GM23338 (cell line): ENCODE measurements around the gene TEKT3. TPM values are rescaled to one million over a fixed set of nuclear protein-coding genes. Genes with fewer than 3 reads are reported as not detected.

Experiments
- ATAC-seq: fragments of 200-7000 bp; cut with Tn5 transposase; 3 replicates; pipeline ENCODE4 v1.9.1; 2020
- DNase-seq: peaks from one replicate; pipeline ENCODE4 v3.0.0-alpha.2; 2015; ENCODE audit warnings: low spot score
- H2AFZ ChIP-seq: fragments of 200-600 bp; sonication (generic); 2 replicates; pipeline ENCODE4 v1.8.0; 2016; ENCODE audit warnings: antibody characterized with exemption, mild to moderate bottlenecking, moderate library complexity
- H3F3A ChIP-seq: fragments of 200-600 bp; sonication (generic); replicated peaks from 2 replicates; pipeline ENCODE4 v1.8.0; 2017; ENCODE audit warnings: antibody characterized with exemption, mixed run types, low read depth
- H3K27ac ChIP-seq: fragments of 200-600 bp; sonication (generic); 2 replicates; pipeline ENCODE4 v1.6.1; 2016; ENCODE audit warnings: low read depth
- H3K27me3 ChIP-seq: fragments of 200-600 bp; sonication (generic); 2 replicates; pipeline ENCODE4 v1.8.0; 2016; ENCODE audit warnings: mild to moderate bottlenecking, mixed run types, moderate library complexity; ENCODE audit not compliant: insufficient read depth
- H3K36me3 ChIP-seq: fragments of 200-600 bp; sonication (generic); 2 replicates; pipeline ENCODE4 v1.8.0; 2016; ENCODE audit warnings: mild to moderate bottlenecking; ENCODE audit not compliant: insufficient read depth
- H3K4me1 ChIP-seq: fragments of 200-600 bp; sonication (generic); 2 replicates; pipeline ENCODE4 v1.8.0; 2016; ENCODE audit warnings: mild to moderate bottlenecking, moderate library complexity; ENCODE audit not compliant: insufficient read depth
- H3K4me2 ChIP-seq: fragments of 200-600 bp; sonication (generic); 2 replicates; pipeline ENCODE4 v1.7.1; 2017; ENCODE audit warnings: mixed run types
- H3K4me3 ChIP-seq: fragments of 200-600 bp; sonication (generic); 2 replicates; pipeline ENCODE4 v1.6.1; 2016; ENCODE audit warnings: mixed run types
- H3K79me2 ChIP-seq: fragments of 200-600 bp; sonication (generic); replicated peaks from 2 replicates; pipeline ENCODE4 v1.8.0; 2017; ENCODE audit warnings: mild to moderate bottlenecking; ENCODE audit not compliant: insufficient read depth
- H3K9me2 ChIP-seq: fragments of 200-600 bp; sonication (generic); 2 replicates; pipeline ENCODE4 v1.8.0; 2017; ENCODE audit not compliant: insufficient read depth
- H4K20me1 ChIP-seq: fragments of 200-600 bp; sonication (generic); replicated peaks from 2 replicates; pipeline ENCODE4 v1.8.0; 2017; ENCODE audit warnings: mild to moderate bottlenecking; ENCODE audit not compliant: insufficient read depth
- H3K27ac Mint-ChIP-seq: 2 replicates; pipeline ENCODE4 v1.8.0; 2020; ENCODE audit warnings: inconsistent platforms, mild to moderate bottlenecking, moderate library complexity, mixed read lengths
- H3K27me3 Mint-ChIP-seq: 3 replicates; pipeline ENCODE4 v1.8.0; 2022; ENCODE audit warnings: low read depth, mild to moderate bottlenecking, moderate library complexity, mixed read lengths, inconsistent platforms; ENCODE audit not compliant: insufficient read depth, poor library complexity
- H3K36me3 Mint-ChIP-seq: 3 replicates; pipeline ENCODE4 v1.8.0; 2021; ENCODE audit warnings: low read depth, mild to moderate bottlenecking, inconsistent platforms, moderate library complexity, mixed read lengths
- H3K4me1 Mint-ChIP-seq: 3 replicates; pipeline ENCODE4 v1.8.0; 2020; ENCODE audit warnings: mild to moderate bottlenecking, inconsistent platforms, mixed read lengths
- H3K4me3 Mint-ChIP-seq: 3 replicates; pipeline ENCODE4 v1.8.0; 2021; ENCODE audit warnings: moderate library complexity, mild to moderate bottlenecking, inconsistent platforms, mixed read lengths
- H3K9me3 Mint-ChIP-seq: 3 replicates; pipeline ENCODE4 v1.8.0; 2020; ENCODE audit warnings: moderate library complexity, mild to moderate bottlenecking, inconsistent platforms, mixed read lengths
- CREB1 ChIP-seq: fragments of 250-450 bp; sonication (Bioruptor Pico); IDR thresholded peaks from 2 replicates; pipeline ENCODE4 v1.5.0; 2020; ENCODE audit warnings: low read depth, mild to moderate bottlenecking, moderate library complexity
- EZH2 ChIP-seq: fragments of 200-600 bp; sonication (generic); IDR thresholded peaks from one replicate; pipeline ENCODE4 v1.8.0; 2017; ENCODE audit warnings: antibody characterized with exemption, mild to moderate bottlenecking, low read depth; ENCODE audit not compliant: unreplicated experiment
- EZH2phosphoT487 ChIP-seq: fragments of 200-600 bp; sonication (generic); IDR thresholded peaks from one replicate; pipeline ENCODE4 v1.8.1; 2018; ENCODE audit warnings: antibody characterized with exemption; ENCODE audit not compliant: unreplicated experiment
- JUNB ChIP-seq: IDR thresholded peaks from one replicate; pipeline ENCODE4 v1.6.1; 2016; ENCODE audit warnings: antibody characterized with exemption; ENCODE audit not compliant: unreplicated experiment
- NANOG ChIP-seq: IDR thresholded peaks from 2 replicates; pipeline ENCODE4 v1.6.1; 2016; ENCODE audit warnings: antibody characterized with exemption, borderline replicate concordance
- POLR2AphosphoS5 ChIP-seq: IDR thresholded peaks from 2 replicates; pipeline ENCODE4 v1.6.1; 2016; ENCODE audit warnings: antibody characterized with exemption, low read depth
- STAT1 ChIP-seq: IDR thresholded peaks from one replicate; pipeline ENCODE4 v1.6.1; 2016; ENCODE audit warnings: antibody characterized with exemption; ENCODE audit not compliant: unreplicated experiment
- ZNF331 ChIP-seq: fragments of 250-450 bp; sonication (Bioruptor Pico); IDR thresholded peaks from 2 replicates; pipeline ENCODE4 v1.5.0; 2020; ENCODE audit warnings: low read depth, mild to moderate bottlenecking, moderate library complexity
- polyA plus RNA-seq: library from polyadenylated mRNA; unstranded; fragments of >200 nt; fragmentation: Nextera tagmentation; extraction: Ambion mirVana; gene quantifications from 2 replicates; pipeline ENCODE4 v1.2.1, GENCODE V29; 2016
- total RNA-seq: library from RNA; depleted of rRNA; stranded (reverse); fragments of >200 nt; shearing (Covaris generic); gene quantifications from 2 replicates; pipeline ENCODE4 v1.2.3, GENCODE V29; 2014
- TF ChIP-seq, protein P1 (sequence below): IDR thresholded peaks from one replicate; pipeline ENCODE4 v1.6.1; 2018; ENCODE audit warnings: antibody characterized with exemption; ENCODE audit not compliant: unreplicated experiment
- TF ChIP-seq, protein P2 (sequence below), 2 experiments: fragments of 200-600 bp in 1 of 2; sonication (generic) in 1 of 2; conservative IDR thresholded peaks; 2 replicates each; pipeline versions ENCODE4 v1.5.1 to v1.6.1; 2016 to 2017; ENCODE audit warnings: antibody characterized with exemption in 2 of 2, low read depth in 2 of 2, mild to moderate bottlenecking in 2 of 2, moderate library complexity in 1 of 2
- TF ChIP-seq, protein P3 (sequence below): fragments of 250-450 bp; sonication (Bioruptor Pico); IDR thresholded peaks from 2 replicates; pipeline ENCODE4 v1.5.0; 2020; ENCODE audit warnings: mild to moderate bottlenecking, moderate library complexity
- TF ChIP-seq, protein P4 (sequence below): IDR thresholded peaks from 2 replicates; pipeline ENCODE4 v1.6.1; 2016; ENCODE audit warnings: antibody characterized with exemption

Gene TEKT3
- total and polyA plus RNA-seq, 2 experiments from 2014 or later: 1.6 to 2.0 TPM

DNA sequence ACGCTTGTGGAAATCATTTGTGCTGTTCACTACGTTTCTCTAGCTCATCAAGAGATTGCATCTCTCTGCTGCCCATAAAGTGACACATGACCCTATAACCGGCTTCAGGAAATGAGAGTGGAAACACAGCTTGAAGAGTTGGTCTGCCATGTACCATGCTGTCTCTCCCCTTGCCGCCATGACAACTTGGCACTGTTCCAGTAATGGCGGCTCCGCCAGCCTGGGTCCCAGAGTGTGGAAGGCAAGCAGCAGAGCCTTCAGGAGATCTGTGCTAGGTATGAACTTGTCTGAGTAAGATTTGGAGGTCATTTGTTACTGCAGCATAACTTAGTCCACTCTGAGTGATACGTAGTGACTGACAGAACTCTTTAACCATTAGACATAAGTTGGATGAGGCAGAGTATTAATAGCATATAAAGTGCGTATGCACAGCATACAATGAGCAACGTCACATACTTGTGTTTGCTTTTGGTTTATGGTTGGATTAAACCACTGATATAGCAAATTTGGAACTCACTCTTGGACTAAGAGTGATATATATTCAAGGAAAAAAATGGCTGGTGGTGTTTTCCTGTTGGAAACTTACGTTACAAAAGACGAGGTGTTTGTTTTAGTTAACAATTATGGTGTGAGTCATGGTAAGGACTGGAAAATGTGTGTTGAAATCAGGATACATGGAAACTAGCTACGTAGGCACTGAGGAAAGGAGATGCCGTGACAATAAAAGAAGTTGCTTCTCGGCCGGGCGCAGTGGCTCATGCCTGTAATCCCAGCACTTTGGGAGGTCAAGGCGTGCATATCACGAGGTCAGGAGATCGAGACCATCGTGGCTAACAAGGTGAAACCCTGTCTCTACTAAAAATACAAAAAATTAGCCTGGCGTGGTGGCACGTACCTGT lies 51.9 kb downstream of the TEKT3 start:
- H3K4me3 ChIP-seq: no peak overlapping the region
- no peaks in the 10 kb centered on the region for H4K20me1 ChIP-seq
- no peak overlapping the region for H3K4me3 Mint-ChIP-seq
- peaks cover 10% of the 10 kb centered on the region for H3K9me2 ChIP-seq
- peak overlapping the region; percentile 38; the same call in 1 of the 2 replicates for H2AFZ ChIP-seq
- H3K4me1 ChIP-seq: no peaks in the 10 kb centered on the region
- H3K27ac ChIP-seq: no peak overlapping the region
- no peaks in the 10 kb centered on the region for H3K36me3 Mint-ChIP-seq
- peaks cover 6% of the 10 kb centered on the region for H3K27me3 Mint-ChIP-seq
- peaks cover 9% of the 10 kb centered on the region; the same call in 2 of the 3 replicates for H3K4me1 Mint-ChIP-seq
- no peak overlapping the region for H3K27ac Mint-ChIP-seq
- H3K79me2 ChIP-seq: no peaks in the 10 kb centered on the region
- no peak for DNase-seq
- no peaks in the 10 kb centered on the region; the same call in 1 of the 3 replicates for H3K9me3 Mint-ChIP-seq
- H3K36me3 ChIP-seq: no peaks in the 10 kb centered on the region
- no peak overlapping the region for H3K4me2 ChIP-seq
- no peaks in the 10 kb centered on the region for H3F3A ChIP-seq
- ATAC-seq: no peak
- H3K27me3 ChIP-seq: no peaks in the 10 kb centered on the region
- TF ChIP-seq EZH2phosphoT487 (no peak), POLR2AphosphoS5 (no peak), NANOG (no peak), CREB1 (CRISPR knock-in tag) (no peak), EZH2 (no peak), ZNF331 (no peak), STAT1 (no peak), JUNB (no peak)
- TF ChIP-seq, protein P1, sequence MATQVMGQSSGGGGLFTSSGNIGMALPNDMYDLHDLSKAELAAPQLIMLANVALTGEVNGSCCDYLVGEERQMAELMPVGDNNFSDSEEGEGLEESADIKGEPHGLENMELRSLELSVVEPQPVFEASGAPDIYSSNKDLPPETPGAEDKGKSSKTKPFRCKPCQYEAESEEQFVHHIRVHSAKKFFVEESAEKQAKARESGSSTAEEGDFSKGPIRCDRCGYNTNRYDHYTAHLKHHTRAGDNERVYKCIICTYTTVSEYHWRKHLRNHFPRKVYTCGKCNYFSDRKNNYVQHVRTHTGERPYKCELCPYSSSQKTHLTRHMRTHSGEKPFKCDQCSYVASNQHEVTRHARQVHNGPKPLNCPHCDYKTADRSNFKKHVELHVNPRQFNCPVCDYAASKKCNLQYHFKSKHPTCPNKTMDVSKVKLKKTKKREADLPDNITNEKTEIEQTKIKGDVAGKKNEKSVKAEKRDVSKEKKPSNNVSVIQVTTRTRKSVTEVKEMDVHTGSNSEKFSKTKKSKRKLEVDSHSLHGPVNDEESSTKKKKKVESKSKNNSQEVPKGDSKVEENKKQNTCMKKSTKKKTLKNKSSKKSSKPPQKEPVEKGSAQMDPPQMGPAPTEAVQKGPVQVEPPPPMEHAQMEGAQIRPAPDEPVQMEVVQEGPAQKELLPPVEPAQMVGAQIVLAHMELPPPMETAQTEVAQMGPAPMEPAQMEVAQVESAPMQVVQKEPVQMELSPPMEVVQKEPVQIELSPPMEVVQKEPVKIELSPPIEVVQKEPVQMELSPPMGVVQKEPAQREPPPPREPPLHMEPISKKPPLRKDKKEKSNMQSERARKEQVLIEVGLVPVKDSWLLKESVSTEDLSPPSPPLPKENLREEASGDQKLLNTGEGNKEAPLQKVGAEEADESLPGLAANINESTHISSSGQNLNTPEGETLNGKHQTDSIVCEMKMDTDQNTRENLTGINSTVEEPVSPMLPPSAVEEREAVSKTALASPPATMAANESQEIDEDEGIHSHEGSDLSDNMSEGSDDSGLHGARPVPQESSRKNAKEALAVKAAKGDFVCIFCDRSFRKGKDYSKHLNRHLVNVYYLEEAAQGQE: no peak
- TF ChIP-seq, protein P2, sequence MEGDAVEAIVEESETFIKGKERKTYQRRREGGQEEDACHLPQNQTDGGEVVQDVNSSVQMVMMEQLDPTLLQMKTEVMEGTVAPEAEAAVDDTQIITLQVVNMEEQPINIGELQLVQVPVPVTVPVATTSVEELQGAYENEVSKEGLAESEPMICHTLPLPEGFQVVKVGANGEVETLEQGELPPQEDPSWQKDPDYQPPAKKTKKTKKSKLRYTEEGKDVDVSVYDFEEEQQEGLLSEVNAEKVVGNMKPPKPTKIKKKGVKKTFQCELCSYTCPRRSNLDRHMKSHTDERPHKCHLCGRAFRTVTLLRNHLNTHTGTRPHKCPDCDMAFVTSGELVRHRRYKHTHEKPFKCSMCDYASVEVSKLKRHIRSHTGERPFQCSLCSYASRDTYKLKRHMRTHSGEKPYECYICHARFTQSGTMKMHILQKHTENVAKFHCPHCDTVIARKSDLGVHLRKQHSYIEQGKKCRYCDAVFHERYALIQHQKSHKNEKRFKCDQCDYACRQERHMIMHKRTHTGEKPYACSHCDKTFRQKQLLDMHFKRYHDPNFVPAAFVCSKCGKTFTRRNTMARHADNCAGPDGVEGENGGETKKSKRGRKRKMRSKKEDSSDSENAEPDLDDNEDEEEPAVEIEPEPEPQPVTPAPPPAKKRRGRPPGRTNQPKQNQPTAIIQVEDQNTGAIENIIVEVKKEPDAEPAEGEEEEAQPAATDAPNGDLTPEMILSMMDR (conservative IDR thresholded peaks at IDR 0.05; ENCODE audit: low read depth in 2 of 2): no peak
- TF ChIP-seq, protein P3, sequence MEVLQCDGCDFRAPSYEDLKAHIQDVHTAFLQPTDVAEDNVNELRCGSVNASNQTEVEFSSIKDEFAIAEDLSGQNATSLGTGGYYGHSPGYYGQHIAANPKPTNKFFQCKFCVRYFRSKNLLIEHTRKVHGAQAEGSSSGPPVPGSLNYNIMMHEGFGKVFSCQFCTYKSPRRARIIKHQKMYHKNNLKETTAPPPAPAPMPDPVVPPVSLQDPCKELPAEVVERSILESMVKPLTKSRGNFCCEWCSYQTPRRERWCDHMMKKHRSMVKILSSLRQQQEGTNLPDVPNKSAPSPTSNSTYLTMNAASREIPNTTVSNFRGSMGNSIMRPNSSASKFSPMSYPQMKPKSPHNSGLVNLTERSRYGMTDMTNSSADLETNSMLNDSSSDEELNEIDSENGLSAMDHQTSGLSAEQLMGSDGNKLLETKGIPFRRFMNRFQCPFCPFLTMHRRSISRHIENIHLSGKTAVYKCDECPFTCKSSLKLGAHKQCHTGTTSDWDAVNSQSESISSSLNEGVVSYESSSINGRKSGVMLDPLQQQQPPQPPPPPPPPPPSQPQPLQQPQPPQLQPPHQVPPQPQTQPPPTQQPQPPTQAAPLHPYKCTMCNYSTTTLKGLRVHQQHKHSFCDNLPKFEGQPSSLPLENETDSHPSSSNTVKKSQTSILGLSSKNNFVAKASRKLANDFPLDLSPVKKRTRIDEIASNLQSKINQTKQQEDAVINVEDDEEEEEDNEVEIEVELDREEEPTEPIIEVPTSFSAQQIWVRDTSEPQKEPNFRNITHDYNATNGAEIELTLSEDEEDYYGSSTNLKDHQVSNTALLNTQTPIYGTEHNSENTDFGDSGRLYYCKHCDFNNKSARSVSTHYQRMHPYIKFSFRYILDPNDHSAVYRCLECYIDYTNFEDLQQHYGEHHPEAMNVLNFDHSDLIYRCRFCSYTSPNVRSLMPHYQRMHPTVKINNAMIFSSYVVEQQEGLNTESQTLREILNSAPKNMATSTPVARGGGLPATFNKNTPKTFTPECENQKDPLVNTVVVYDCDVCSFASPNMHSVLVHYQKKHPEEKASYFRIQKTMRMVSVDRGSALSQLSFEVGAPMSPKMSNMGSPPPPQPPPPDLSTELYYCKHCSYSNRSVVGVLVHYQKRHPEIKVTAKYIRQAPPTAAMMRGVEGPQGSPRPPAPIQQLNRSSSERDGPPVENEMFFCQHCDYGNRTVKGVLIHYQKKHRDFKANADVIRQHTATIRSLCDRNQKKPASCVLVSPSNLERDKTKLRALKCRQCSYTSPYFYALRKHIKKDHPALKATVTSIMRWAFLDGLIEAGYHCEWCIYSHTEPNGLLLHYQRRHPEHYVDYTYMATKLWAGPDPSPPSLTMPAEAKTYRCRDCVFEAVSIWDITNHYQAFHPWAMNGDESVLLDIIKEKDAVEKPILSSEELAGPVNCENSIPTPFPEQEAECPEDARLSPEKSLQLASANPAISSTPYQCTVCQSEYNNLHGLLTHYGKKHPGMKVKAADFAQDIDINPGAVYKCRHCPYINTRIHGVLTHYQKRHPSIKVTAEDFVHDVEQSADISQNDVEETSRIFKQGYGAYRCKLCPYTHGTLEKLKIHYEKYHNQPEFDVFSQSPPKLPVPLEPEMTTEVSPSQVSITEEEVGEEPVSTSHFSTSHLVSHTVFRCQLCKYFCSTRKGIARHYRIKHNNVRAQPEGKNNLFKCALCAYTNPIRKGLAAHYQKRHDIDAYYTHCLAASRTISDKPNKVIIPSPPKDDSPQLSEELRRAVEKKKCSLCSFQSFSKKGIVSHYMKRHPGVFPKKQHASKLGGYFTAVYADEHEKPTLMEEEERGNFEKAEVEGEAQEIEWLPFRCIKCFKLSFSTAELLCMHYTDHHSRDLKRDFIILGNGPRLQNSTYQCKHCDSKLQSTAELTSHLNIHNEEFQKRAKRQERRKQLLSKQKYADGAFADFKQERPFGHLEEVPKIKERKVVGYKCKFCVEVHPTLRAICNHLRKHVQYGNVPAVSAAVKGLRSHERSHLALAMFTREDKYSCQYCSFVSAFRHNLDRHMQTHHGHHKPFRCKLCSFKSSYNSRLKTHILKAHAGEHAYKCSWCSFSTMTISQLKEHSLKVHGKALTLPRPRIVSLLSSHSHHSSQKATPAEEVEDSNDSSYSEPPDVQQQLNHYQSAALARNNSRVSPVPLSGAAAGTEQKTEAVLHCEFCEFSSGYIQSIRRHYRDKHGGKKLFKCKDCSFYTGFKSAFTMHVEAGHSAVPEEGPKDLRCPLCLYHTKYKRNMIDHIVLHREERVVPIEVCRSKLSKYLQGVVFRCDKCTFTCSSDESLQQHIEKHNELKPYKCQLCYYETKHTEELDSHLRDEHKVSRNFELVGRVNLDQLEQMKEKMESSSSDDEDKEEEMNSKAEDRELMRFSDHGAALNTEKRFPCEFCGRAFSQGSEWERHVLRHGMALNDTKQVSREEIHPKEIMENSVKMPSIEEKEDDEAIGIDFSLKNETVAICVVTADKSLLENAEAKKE (CRISPR knock-in tag): no peak
- TF ChIP-seq, protein P4, sequence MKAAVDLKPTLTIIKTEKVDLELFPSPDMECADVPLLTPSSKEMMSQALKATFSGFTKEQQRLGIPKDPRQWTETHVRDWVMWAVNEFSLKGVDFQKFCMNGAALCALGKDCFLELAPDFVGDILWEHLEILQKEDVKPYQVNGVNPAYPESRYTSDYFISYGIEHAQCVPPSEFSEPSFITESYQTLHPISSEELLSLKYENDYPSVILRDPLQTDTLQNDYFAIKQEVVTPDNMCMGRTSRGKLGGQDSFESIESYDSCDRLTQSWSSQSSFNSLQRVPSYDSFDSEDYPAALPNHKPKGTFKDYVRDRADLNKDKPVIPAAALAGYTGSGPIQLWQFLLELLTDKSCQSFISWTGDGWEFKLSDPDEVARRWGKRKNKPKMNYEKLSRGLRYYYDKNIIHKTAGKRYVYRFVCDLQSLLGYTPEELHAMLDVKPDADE: no peak
